A673 (cell line): ENCODE data around the gene SP5.

Source experiments
- EZH2 ChIP-seq: fragments of 200-600 bp; sonication (generic); IDR thresholded peaks from 2 replicates; pipeline ENCODE4 v1.6.1; 2017; ENCODE audit warnings: borderline replicate concordance, low read depth, mild to moderate bottlenecking, mixed read lengths, antibody characterized with exemption, low read length; ENCODE audit not compliant: poor library complexity, severe bottlenecking
- TF ChIP-seq, protein P1 (sequence below): fragments of 300-800, 200-600 bp; sonication (generic); conservative IDR thresholded peaks from 2 replicates; pipeline ENCODE4 v1.5.1; 2017; ENCODE audit warnings: low read depth, mild to moderate bottlenecking, antibody characterized with exemption, low read length, moderate library complexity, mixed read lengths

DNA sequence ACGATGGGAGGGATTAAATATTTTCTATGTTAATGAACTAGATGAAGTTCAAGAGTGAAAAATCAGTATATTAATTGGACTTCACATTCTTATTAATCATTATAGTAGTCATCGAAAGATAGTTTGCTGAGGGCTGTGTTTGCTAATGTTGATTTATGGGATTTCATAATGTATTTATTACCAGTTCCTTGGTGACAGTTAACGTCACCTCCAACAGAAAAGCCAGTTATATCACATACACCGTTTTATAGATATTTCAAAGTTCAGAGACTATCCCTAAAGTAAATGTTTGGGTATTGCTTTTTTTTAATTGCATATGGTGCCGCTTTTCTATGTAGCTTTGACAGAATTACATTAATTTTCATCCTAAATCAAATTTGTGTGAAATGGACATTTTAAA is 49.4 kb upstream of the SP5 start:
- TF ChIP-seq, protein P1, sequence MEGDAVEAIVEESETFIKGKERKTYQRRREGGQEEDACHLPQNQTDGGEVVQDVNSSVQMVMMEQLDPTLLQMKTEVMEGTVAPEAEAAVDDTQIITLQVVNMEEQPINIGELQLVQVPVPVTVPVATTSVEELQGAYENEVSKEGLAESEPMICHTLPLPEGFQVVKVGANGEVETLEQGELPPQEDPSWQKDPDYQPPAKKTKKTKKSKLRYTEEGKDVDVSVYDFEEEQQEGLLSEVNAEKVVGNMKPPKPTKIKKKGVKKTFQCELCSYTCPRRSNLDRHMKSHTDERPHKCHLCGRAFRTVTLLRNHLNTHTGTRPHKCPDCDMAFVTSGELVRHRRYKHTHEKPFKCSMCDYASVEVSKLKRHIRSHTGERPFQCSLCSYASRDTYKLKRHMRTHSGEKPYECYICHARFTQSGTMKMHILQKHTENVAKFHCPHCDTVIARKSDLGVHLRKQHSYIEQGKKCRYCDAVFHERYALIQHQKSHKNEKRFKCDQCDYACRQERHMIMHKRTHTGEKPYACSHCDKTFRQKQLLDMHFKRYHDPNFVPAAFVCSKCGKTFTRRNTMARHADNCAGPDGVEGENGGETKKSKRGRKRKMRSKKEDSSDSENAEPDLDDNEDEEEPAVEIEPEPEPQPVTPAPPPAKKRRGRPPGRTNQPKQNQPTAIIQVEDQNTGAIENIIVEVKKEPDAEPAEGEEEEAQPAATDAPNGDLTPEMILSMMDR, result no peak
- TF ChIP-seq EZH2, result no peak
